Measurements from ENCODE around the gene CCL24. TPM values are rescaled to one million over a fixed set of nuclear protein-coding genes. Genes with fewer than 3 reads are reported as not detected.
"Not testable (repeated sequence)": the region's sequence is repeated elsewhere in the genome, so short reads cannot be mapped to it uniquely, and the experiment has no call there.

Gene CCL24
- total RNA-seq, 1 donor from 2014 or later, result not detected

GRCh38 chr7:75793676-75794075, 19.9 kb downstream of the CCL24 start:
- Mint-ChIP-seq H3K27me3 (ENCODE audit: low read depth) (peaks cover 11% of the 10 kb centered on the region), H3K4me1 (ENCODE audit: low read depth) (peaks cover 5% of the 10 kb centered on the region), H3K27ac (ENCODE audit: unreplicated experiment) (no peak overlapping the region), H3K36me3 (ENCODE audit: low read depth) (no peaks in the 10 kb centered on the region), H3K9me3 (ENCODE audit: low read depth) (no peaks in the 10 kb centered on the region), H3K4me3 (ENCODE audit: unreplicated experiment) (no peak overlapping the region)
- TF ChIP-seq, protein P1, sequence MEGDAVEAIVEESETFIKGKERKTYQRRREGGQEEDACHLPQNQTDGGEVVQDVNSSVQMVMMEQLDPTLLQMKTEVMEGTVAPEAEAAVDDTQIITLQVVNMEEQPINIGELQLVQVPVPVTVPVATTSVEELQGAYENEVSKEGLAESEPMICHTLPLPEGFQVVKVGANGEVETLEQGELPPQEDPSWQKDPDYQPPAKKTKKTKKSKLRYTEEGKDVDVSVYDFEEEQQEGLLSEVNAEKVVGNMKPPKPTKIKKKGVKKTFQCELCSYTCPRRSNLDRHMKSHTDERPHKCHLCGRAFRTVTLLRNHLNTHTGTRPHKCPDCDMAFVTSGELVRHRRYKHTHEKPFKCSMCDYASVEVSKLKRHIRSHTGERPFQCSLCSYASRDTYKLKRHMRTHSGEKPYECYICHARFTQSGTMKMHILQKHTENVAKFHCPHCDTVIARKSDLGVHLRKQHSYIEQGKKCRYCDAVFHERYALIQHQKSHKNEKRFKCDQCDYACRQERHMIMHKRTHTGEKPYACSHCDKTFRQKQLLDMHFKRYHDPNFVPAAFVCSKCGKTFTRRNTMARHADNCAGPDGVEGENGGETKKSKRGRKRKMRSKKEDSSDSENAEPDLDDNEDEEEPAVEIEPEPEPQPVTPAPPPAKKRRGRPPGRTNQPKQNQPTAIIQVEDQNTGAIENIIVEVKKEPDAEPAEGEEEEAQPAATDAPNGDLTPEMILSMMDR (IDR thresholded peaks at IDR 0.05), result no peak
- DNase-seq (ENCODE audit: low spot score), result no peak

DNA sequence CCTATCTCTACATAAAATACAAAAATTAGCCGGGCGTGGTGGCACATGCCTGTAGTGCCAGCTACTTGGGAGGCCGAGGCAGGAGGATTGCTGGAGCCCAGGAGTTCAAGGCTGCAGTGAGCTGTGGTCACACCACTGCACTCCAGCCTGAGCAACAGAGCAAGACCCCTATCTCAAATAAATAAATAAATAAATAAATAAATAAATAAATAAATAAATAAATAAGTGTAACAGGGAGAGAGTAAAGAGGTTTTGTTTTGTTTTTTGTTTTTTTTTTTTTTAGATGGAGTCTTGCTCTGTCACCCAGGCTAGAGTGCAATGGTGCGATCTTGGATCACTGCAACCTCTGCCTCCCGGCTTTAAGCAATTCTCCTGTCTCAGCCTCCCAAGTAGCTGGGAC, 21.0 kb downstream of the CCL24 start:
- H3K4me1 Mint-ChIP-seq (ENCODE audit: low read depth); H3K4me3 Mint-ChIP-seq (ENCODE audit: unreplicated experiment): not testable (repeated sequence)
- H3K27me3 Mint-ChIP-seq (ENCODE audit: low read depth), result peaks cover 11% of the 10 kb centered on the region

GRCh38 chr7:75789361-75789924, 24.2 kb downstream of the CCL24 start:
- H3K9me3 Mint-ChIP-seq (ENCODE audit: low read depth), result no peaks in the 10 kb centered on the region
- no peak overlapping the region for H3K4me3 Mint-ChIP-seq (ENCODE audit: unreplicated experiment)
- TF ChIP-seq, protein P1 (IDR thresholded peaks at IDR 0.05), result no peak
- H3K36me3 Mint-ChIP-seq (ENCODE audit: low read depth), result no peaks in the 10 kb centered on the region
- no peak for DNase-seq (ENCODE audit: low spot score)
- peaks cover 2% of the 10 kb centered on the region for H3K27me3 Mint-ChIP-seq (ENCODE audit: low read depth)
- peaks cover 5% of the 10 kb centered on the region for H3K4me1 Mint-ChIP-seq (ENCODE audit: low read depth)
- no peak overlapping the region for H3K27ac Mint-ChIP-seq (ENCODE audit: unreplicated experiment)

More for the DNA sequence above, 21.0 kb downstream of the CCL24 start:
- not testable (repeated sequence) for H3K9me3 Mint-ChIP-seq (ENCODE audit: low read depth); H3K36me3 Mint-ChIP-seq (ENCODE audit: low read depth); DNase-seq (ENCODE audit: low spot score); H3K27ac Mint-ChIP-seq (ENCODE audit: unreplicated experiment)

DNA sequence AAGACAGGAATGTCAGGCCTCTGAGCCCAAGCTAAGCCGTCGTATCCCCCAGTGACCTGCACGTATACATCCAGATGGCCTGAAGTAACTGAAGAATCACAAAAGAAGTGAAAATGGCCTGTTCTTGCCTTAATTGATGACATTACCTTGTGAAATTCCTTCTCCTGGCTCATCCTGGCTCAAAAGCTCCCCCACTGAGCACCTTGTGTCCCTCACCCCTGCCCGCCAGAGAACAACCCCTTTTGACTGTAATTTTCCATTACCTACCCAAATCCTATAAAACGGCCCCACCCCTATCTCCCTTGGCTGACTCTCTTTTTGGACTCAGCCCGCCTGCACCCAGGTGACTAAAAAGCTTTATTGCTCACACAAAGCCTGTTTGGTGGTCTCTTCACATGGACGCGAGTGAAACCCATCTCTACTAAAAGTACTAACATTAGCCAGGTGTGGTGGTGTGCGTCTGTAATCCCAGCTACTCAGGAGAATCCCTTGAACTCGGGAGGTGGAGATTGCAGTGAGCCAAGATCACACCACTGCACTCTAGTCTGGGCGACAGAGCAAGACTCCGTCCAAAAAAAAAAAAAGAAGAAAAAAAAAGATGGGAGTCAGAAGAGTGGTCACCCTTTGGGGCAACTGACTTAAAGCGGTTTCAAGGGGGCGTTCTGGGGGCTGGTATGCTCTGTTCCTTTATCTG, 25.3 kb downstream of the CCL24 start:
- H3K4me3 Mint-ChIP-seq (ENCODE audit: unreplicated experiment); H3K27ac Mint-ChIP-seq (ENCODE audit: unreplicated experiment); H3K27me3 Mint-ChIP-seq (ENCODE audit: low read depth); H3K36me3 Mint-ChIP-seq (ENCODE audit: low read depth); DNase-seq (ENCODE audit: low spot score); H3K4me1 Mint-ChIP-seq (ENCODE audit: low read depth); H3K9me3 Mint-ChIP-seq (ENCODE audit: low read depth): not testable (repeated sequence)

DNA sequence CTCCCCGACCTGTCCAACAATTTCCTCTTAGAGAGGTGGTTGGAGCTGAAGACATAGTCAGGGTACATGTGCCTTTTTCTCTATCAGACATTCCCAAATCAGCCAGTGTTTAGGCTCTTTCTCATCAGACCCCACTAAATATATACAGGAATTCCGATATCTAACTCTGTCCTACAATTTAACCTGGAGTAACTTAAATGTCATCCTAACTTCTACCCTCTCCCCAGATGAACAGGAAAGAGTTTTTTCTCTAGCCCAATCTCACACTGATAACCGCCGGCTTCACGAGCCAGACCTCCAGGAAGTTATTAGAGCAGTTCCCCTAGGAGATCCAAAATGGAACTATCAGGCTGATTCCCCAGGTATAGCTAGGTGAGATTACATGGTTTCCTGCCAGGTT, 30.5 kb downstream of the CCL24 start:
- not testable (repeated sequence) for H3K9me3 Mint-ChIP-seq (ENCODE audit: low read depth); H3K4me1 Mint-ChIP-seq (ENCODE audit: low read depth); H3K27ac Mint-ChIP-seq (ENCODE audit: unreplicated experiment); DNase-seq (ENCODE audit: low spot score); H3K36me3 Mint-ChIP-seq (ENCODE audit: low read depth); H3K4me3 Mint-ChIP-seq (ENCODE audit: unreplicated experiment)
- H3K27me3 Mint-ChIP-seq (ENCODE audit: low read depth), result peaks cover 33% of the 10 kb centered on the region

DNA sequence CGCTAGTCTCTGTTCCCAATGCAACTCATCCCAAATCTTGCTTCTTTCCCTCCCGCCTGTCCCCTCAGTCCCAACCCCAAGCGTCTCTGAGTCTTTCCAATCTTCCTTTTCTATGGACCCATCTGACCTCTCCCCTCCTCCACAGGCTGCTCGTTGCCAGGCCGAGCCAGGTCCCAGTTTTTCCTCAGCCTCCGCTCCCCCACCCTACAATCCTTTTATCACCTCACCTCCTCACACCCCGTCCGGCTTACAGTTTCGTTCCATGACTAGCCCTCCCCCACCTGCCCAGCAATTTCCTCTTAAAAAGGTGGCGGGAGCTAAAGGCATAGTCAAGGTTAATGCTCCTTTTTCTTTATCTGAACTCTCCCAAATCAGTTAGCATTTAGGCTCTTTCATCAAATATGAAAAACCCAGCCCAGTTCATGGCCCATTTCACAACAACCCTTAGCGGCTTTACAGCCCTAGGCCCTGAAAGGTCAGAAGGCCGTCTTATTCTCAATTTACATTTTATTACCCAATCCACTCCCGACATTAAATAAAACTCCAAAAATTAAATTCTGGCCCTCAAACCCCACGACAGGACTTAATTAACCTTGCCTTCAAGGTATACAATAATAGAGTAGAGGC, 32.8 kb downstream of the CCL24 start:
- not testable (repeated sequence) for H3K36me3 Mint-ChIP-seq (ENCODE audit: low read depth); H3K27ac Mint-ChIP-seq (ENCODE audit: unreplicated experiment); H3K4me3 Mint-ChIP-seq (ENCODE audit: unreplicated experiment); DNase-seq (ENCODE audit: low spot score); H3K9me3 Mint-ChIP-seq (ENCODE audit: low read depth); H3K4me1 Mint-ChIP-seq (ENCODE audit: low read depth)
- peaks cover 33% of the 10 kb centered on the region for H3K27me3 Mint-ChIP-seq (ENCODE audit: low read depth)

DNA sequence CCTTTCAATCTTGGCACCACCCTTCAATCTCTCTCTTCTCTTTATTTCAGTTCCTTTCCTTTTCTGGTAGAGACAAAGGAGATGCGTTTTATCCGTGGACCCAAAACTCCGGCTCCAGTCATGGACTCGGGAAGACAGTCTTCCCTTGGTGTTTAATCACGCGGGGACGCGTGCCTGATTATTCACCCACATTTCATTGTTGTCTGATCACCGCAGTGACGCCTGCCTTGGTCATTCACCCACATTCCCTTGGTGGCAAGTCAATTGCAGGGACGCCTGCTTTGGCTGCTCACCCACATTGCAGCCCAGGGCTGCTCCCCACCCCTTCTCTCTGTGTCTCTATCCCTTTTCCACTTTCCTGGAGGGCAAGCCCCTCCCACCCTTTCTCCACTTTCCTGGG, 34.1 kb downstream of the CCL24 start:
- H3K27me3 Mint-ChIP-seq (ENCODE audit: low read depth), result peaks cover 33% of the 10 kb centered on the region
- not testable (repeated sequence) for H3K36me3 Mint-ChIP-seq (ENCODE audit: low read depth); H3K4me3 Mint-ChIP-seq (ENCODE audit: unreplicated experiment); DNase-seq (ENCODE audit: low spot score); H3K9me3 Mint-ChIP-seq (ENCODE audit: low read depth); H3K4me1 Mint-ChIP-seq (ENCODE audit: low read depth); H3K27ac Mint-ChIP-seq (ENCODE audit: unreplicated experiment)

DNA sequence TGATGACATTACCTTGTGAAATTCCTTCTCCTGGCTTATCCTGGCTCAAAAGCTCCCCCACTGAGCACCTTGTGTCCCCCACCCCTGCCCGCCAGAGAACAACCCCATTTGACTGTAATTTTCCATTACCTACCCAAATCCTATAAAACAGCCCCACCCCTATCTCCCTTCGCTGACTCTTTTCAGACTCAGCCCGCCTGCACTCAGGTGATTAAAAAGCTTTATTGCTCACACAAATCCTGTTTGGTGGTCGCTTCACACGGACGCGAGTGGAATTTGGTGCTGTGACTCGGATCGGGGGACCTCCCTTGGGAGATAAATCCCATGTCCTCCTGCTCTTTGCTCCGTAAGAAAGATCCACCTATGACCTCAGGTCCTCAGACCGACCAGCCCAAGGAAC, 34.6 kb downstream of the CCL24 start:
- not testable (repeated sequence) for DNase-seq (ENCODE audit: low spot score); H3K4me3 Mint-ChIP-seq (ENCODE audit: unreplicated experiment); H3K9me3 Mint-ChIP-seq (ENCODE audit: low read depth); H3K27ac Mint-ChIP-seq (ENCODE audit: unreplicated experiment); H3K4me1 Mint-ChIP-seq (ENCODE audit: low read depth); H3K36me3 Mint-ChIP-seq (ENCODE audit: low read depth)
- H3K27me3 Mint-ChIP-seq (ENCODE audit: low read depth), result peaks cover 33% of the 10 kb centered on the region

Data from chondrocyte (in vitro differentiated cells).